Common myeloid progenitor, CD34-positive (primary cell): ENCODE data around the gene CDH22.

ENCODE experiments used
- CTCF ChIA-PET: fragments of 350-600 bp; sonication (Branson Sonifier 250); formaldehyde crosslinking; loops from one replicate; lab custom pipeline; 2021; ENCODE audit warnings: antibody characterized with exemption; lab: Charles Lee
- POLR2A ChIA-PET: fragments of 350-600 bp; sonication (Branson Sonifier 250); formaldehyde crosslinking; loops from one replicate; lab custom pipeline; 2021; ENCODE audit warnings: antibody characterized with exemption; lab: Charles Lee
- DNase-seq, 3 donors: peaks; one replicate each; pipeline versions ENCODE4 v3.0.0 to v3.0.0-alpha.2; 2013
- H3K27ac ChIP-seq, 2 experiments: 1 replicate in 1 of 2; 2 replicates in 1 of 2; pipeline ENCODE4 v1.7.0; 2013; ENCODE audit warnings: inconsistent platforms in 2 of 2, low read length in 2 of 2, mild to moderate bottlenecking in 2 of 2, low read depth in 1 of 2, moderate library complexity in 1 of 2; ENCODE audit not compliant: severe bottlenecking in 2 of 2, insufficient read depth in 1 of 2, poor library complexity in 1 of 2
- H3K27me3 ChIP-seq, 5 experiments: replicated peaks in 2 of 5; 1 replicate in 3 of 5; 2 replicates in 2 of 5; pipeline versions ENCODE4 v1.6.1 to v1.7.0; 2013; ENCODE audit warnings: low read length in 4 of 5, mild to moderate bottlenecking in 2 of 5, moderate library complexity in 2 of 5, inconsistent platforms in 1 of 5; ENCODE audit not compliant: insufficient read depth in 5 of 5, control insufficient read depth in 4 of 5
- H3K36me3 ChIP-seq, 4 experiments: 1 replicate in 2 of 4; 2 replicates in 2 of 4; pipeline versions ENCODE4 v1.6.1 to v1.7.0; 2013; ENCODE audit warnings: low read length in 3 of 4, control low read depth in 1 of 4, mild to moderate bottlenecking in 1 of 4; ENCODE audit not compliant: control insufficient read depth in 4 of 4, insufficient read depth in 4 of 4
- H3K4me1 ChIP-seq, 4 experiments: 1 replicate in 3 of 4; 2 replicates in 1 of 4; pipeline versions ENCODE4 v1.6.1 to v1.7.1; 2013; ENCODE audit warnings: low read length in 3 of 4, mild to moderate bottlenecking in 3 of 4, control low read depth in 1 of 4, inconsistent platforms in 1 of 4, moderate library complexity in 1 of 4; ENCODE audit not compliant: control insufficient read depth in 4 of 4, insufficient read depth in 4 of 4; ENCODE audit errors: control extremely low read depth in 1 of 4
- H3K4me3 ChIP-seq, 7 experiments: 1 replicate in 4 of 7; 2 replicates in 3 of 7; pipeline versions ENCODE4 v1.5.1 to v1.7.0; 2013; ENCODE audit warnings: mild to moderate bottlenecking in 7 of 7, low read length in 6 of 7, moderate library complexity in 6 of 7, inconsistent platforms in 2 of 7, low read depth in 2 of 7, control low read depth in 1 of 7; ENCODE audit not compliant: insufficient read depth in 4 of 7, control insufficient read depth in 1 of 7; ENCODE audit errors: extremely low read depth in 1 of 7
- H3K9me3 ChIP-seq, 5 experiments: 1 replicate in 4 of 5; 2 replicates in 1 of 5; pipeline versions ENCODE4 v1.6.1 to v1.7.1; 2013; ENCODE audit warnings: low read length in 4 of 5, mild to moderate bottlenecking in 2 of 5, inconsistent platforms in 1 of 5, low read depth in 1 of 5, moderate library complexity in 1 of 5; ENCODE audit not compliant: control insufficient read depth in 4 of 5, insufficient read depth in 2 of 5; ENCODE audit errors: control extremely low read depth in 1 of 5
- whole genome bisulfite sequencing: methylation state at CpG from one replicate; pipeline ENCODE4 v1.1.5; 2013; ENCODE audit not compliant: insufficient coverage; 5-methylcytosine and 5-hydroxymethylcytosine counted together

The CDH22 gene

GRCh38 chr20:46328200-46328882 lies 20.0 kb upstream of the CDH22 start:
- WGBS: 95% methylated on average over 13 of the region's 16 CpGs

GRCh38 chr20:46327557-46327956 lies 19.3 kb upstream of the CDH22 start:
- WGBS: 98% methylated on average over 4 of the region's 6 CpGs
- DNase-seq: no peak
- no peak overlapping the region for H3K27ac ChIP-seq
- H3K36me3 ChIP-seq: no peaks in the 10 kb centered on the region
- no peaks in the 10 kb centered on the region for H3K9me3 ChIP-seq
- ChIA-PET CTCF (interaction anchor here (0.9 to 2.2 kb wide), 3 partner anchors 12 to 21 kb away, joined by 3 to 10 read pairs (median 3); no protein-coding TSS in a partner anchor), POLR2A (no interaction called here)
- H3K4me3 ChIP-seq: no peak overlapping the region
- H3K4me1 ChIP-seq: peaks cover 0 to 6% (median 0%) of the 10 kb centered on the region in 4 experiments
- peaks cover 0 to 15% (median 2%) of the 10 kb centered on the region in 5 experiments for H3K27me3 ChIP-seq

More at GRCh38 chr20:46328200-46328882, 20.0 kb upstream of the CDH22 start:
- H3K27ac ChIP-seq: no peak overlapping the region
- CTCF ChIA-PET: interaction anchor here (1.5 kb wide), 1 partner anchor 16 kb away, joined by 3 read pairs; no protein-coding TSS in a partner anchor
- no peak for DNase-seq
- H3K4me1 ChIP-seq: peaks cover 0 to 6% (median 0%) of the 10 kb centered on the region in 4 experiments
- POLR2A ChIA-PET: no interaction called here
- H3K4me3 ChIP-seq: no peak overlapping the region
- no peaks in the 10 kb centered on the region for H3K9me3 ChIP-seq
- peaks cover 0 to 14% (median 2%) of the 10 kb centered on the region in 5 experiments for H3K27me3 ChIP-seq
- H3K36me3 ChIP-seq: no peaks in the 10 kb centered on the region

GRCh38 chr20:46325789-46326188 lies 17.5 kb upstream of the CDH22 start:
- ChIA-PET POLR2A (no interaction called here), CTCF (interaction anchor here (1.0 to 3.6 kb wide), 6 partner anchors 12 to 327 kb away, joined by 3 to 15 read pairs (median 6); no protein-coding TSS in a partner anchor)
- Histone ChIP-seq H3K4me3 (no peak overlapping the region), H3K27me3 (peaks cover 0 to 15% (median 4%) of the 10 kb centered on the region in 5 experiments), H3K27ac (no peak overlapping the region), H3K9me3 (no peaks in the 10 kb centered on the region), H3K36me3 (no peaks in the 10 kb centered on the region), H3K4me1 (peaks cover 0 to 6% (median 0%) of the 10 kb centered on the region in 4 experiments)
- no peak for DNase-seq
- WGBS: 60% methylated on average over 1 of the region's 1 CpG

- WGBS: 89% methylated on average over 3 of the region's 6 CpGs
These were observed 16.8 kb upstream of the CDH22 start for GRCh38 chr20:46324960-46325703.

GRCh38 chr20:46324379-46324778 lies 16.1 kb upstream of the CDH22 start:
- no peaks in the 10 kb centered on the region for H3K9me3 ChIP-seq
- H3K36me3 ChIP-seq: no peaks in the 10 kb centered on the region
- CTCF ChIA-PET: interaction anchor here (0.7 to 3.6 kb wide), 3 partner anchors 11 to 138 kb away, joined by 3 to 15 read pairs (median 8); no protein-coding TSS in a partner anchor
- DNase-seq: no peak
- no peak overlapping the region for H3K4me3 ChIP-seq
- no peak overlapping the region for H3K27ac ChIP-seq
- POLR2A ChIA-PET: no interaction called here
- peaks cover 0 to 21% (median 5%) of the 10 kb centered on the region in 5 experiments for H3K27me3 ChIP-seq
- WGBS: no CpG with 5 or more reads among the region's 7 CpGs
- no peaks in the 10 kb centered on the region for H3K4me1 ChIP-seq

More at GRCh38 chr20:46324960-46325703, 16.8 kb upstream of the CDH22 start:
- Histone ChIP-seq H3K4me3 (no peak overlapping the region), H3K27me3 (peaks cover 0 to 17% (median 4%) of the 10 kb centered on the region in 5 experiments), H3K9me3 (no peaks in the 10 kb centered on the region), H3K27ac (no peak overlapping the region), H3K36me3 (no peaks in the 10 kb centered on the region), H3K4me1 (peaks cover 0 to 1% (median 0%) of the 10 kb centered on the region in 4 experiments)
- POLR2A ChIA-PET: no interaction called here
- CTCF ChIA-PET: interaction anchor here (0.7 to 3.6 kb wide), 5 partner anchors 12 to 328 kb away, joined by 3 to 15 read pairs (median 8); no protein-coding TSS in a partner anchor
- DNase-seq: peak; percentile 43 to 62 (median 58)

- Histone ChIP-seq H3K36me3 (no peaks in the 10 kb centered on the region), H3K27ac (no peak overlapping the region), H3K4me1 (no peaks in the 10 kb centered on the region), H3K4me3 (no peak overlapping the region), H3K27me3 (peaks cover 0 to 21% (median 5%) of the 10 kb centered on the region in 5 experiments), H3K9me3 (no peaks in the 10 kb centered on the region)
- POLR2A ChIA-PET: no interaction called here
- no peak for DNase-seq
- CTCF ChIA-PET: interaction anchor here (1.2 to 3.6 kb wide), 3 partner anchors 10 to 22 kb away, joined by 3 to 8 read pairs (median 6); no protein-coding TSS in a partner anchor
- WGBS: 81% methylated on average over 9 of the region's 10 CpGs
These were observed 15.3 kb upstream of the CDH22 start for GRCh38 chr20:46323557-46323956.
